HT-29 (cell line): ENCODE data around the gene KRTAP10-2. TPM values are rescaled to one million over a fixed set of nuclear protein-coding genes. Genes with fewer than 3 reads are reported as not detected.

Experiments used
- DNase-seq: peaks from one replicate; pipeline ENCODE4 v3.0.0-alpha.2; 2015; ENCODE audit warnings: low spot score
- total RNA-seq: library from RNA; depleted of rRNA; stranded (reverse); fragments of >200 nt; shearing (Covaris generic); gene quantifications from 2 replicates; pipeline ENCODE4 v1.2.3, GENCODE V29; 2014

Gene KRTAP10-2
- total RNA-seq, 1 experiment from 2014 or later, result not detected

DNA sequence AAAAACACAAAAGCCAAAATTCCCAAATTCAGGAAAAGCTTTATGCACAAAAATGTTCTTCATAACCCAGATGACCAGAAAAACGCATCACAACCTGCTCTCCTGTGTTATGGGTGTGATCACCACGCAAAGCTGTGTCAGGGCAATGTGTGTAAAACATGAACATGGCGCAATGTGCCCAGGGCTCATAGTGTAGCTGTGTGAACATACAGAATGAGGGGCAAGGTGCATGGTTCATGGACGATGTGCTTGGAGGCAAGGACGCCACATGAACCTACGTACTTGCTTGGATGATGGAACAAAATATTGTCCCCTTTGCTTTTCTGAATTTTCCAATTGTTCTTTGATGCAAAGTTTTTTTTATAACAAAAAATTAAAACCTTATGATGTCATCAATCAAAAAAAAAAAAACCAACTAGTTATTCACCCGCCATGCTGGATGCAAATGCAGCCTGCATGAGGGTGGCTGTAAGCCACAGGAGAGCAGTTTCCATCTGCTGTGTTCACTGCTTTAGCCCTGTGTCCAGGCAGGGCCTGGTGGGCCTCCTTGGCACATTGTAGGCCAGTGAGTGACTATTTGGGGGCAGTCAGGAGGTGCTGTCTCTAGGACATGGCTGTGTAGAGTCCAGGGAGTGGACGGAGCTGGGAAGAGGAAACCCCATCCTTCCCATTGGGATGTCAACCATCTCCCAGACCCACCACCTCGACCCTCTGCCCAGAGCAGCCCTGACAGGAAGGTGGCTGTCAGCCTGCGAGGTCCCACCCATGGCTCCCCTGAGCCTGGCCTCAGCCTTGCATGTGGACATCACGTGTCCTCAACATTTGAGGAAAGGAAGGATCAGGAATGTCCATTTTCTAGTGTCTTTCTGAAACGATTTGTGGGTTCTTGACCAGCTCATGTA, 25.0 kb downstream of the KRTAP10-2 start:
- no peak for DNase-seq

DNA sequence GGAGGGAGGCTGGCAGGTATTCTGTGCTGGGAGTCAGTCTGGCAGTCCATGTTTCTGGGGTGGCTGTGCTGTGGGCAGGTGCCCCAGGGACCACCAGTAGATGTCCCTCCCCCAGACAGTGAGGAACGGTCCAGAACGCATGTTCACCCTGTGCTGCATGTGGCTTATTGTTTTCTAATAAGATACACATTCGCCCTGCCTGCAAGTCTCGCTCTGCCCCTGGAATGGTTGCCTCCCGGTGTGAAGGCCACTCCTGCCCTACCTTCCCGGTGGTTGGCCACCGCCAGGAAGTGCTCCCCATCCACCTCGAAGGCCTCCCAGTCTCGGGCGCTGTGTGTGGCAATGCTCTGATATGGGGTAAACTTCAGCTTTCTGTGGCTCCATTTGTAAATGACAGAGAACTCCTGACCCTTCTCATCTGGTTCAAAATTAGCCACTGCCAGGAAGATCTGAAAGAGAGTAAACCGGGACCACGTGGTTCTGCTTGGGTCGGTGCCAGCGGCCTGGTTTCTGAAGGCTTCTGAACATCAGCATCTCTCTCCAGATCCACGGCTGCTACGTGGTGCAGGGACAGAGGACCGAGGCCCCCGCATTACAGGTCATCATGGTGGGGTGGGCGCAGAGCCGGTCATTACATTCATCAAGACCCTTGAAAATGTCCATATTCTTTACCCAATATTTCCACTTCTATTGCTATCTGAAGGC, 25.8 kb downstream of the KRTAP10-2 start:
- DNase-seq, result no peak

DNA sequence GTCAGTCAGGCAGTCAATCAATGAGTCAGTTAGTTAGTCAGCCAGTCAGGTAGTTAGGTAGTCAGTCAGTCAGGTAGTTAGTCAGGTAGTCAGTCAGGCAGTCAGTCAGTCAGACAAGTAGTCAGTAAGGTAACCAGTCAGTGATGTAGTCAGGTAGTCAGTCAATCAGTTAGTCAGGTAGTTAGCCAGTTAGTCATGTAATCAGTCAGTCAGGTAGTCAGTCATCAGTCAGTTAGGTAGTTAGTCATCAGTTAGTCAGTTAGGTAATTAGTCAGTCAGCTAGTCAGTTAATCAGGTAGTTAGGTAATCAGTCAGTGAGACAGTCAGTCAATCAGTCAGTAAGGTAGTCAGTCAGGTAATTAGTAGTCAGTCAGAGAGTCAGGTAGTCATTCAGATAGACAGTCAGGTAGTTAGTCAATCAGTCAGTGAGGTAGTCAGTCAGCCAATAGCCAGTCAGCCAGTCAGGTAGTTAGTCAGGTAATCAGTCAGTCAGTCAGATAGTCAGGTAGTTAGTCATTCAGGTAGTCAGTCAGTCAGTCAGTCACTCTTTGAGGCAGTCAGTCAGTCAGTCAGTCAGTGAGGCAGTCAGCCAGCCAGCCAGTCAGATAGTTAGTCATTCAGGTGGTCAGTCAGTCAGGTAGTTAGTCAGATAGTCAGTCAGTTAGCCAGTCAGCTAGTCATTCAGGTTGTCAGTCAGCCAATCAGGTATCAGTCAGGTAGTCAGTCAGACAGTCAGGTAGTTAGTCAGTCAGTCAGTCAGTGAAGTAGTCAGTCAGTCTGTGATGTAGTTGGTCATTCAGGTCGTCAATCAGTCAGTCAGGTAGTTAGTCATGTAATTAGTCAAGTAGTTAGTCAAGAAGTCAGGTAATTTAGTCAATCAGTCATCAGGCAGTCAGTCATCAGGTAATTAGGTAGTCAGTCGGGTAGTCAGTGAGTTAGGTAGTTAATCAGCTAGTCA, 26.6 kb downstream of the KRTAP10-2 start:
- DNase-seq, result no peak

DNA sequence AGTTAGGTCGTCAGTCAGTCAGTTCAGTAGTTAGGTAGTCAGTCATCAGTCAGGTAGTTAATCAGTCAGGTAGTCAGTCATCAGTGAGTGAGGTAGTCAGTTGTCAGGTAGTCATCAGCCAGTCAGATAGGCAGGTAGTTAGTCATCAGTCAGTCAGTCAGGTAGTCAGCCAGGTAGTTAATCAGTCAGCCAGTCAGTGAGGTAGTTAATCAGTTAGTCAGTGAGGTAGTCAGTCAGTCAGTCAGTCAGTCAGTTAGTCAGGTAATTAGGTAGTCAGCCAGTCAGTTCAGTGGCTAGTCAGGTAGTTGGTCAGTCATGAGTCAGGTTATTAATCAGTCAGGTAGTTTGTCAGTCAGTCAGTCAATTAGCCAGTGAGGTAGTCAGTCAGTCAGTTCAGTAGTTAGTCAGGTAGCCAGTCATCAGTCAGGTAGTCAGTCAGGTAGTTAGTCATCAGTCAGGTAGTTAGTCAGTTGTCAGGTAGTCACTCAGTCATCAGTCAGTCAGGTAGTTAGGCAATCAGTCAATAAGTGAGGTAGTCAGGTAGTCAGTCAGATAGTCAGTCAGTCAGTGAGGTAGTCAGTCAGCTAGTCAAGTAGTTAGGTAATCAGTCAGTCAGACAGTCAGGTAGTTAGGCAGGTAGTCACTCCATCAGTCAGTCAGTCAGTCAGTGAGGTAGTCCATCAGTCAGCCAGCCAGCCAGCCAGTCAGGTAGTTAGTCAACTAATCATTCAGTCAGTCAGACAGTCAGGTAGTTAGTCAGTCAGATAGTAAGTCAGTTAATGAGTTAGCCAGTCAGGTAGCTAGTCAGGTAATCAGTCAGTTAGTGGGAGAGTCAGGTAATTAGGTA, 27.5 kb downstream of the KRTAP10-2 start:
- DNase-seq, result no peak

DNA sequence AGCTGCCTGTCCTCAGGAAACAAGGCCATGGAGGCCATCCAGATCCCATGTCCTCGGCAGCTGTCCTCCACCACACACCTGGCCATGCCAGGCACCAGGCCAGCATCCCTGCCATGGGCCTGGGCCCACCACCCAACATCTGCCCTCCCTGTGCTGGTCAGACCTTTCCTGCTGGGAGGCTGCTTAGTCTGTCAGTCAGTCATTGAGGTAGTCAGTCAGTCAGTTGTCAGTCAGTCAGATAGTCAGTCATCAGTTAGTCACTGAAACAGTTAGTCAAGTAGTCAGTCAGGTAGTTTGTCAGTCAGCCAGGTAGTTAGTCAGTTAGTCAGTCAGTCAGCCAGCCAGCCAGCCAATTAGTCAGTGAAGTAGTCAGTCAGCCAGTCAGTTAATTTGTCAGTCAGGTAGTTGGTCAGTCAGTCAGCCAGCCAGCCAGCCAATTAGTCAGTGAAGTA, 28.5 kb downstream of the KRTAP10-2 start:
- no peak for DNase-seq

DNA sequence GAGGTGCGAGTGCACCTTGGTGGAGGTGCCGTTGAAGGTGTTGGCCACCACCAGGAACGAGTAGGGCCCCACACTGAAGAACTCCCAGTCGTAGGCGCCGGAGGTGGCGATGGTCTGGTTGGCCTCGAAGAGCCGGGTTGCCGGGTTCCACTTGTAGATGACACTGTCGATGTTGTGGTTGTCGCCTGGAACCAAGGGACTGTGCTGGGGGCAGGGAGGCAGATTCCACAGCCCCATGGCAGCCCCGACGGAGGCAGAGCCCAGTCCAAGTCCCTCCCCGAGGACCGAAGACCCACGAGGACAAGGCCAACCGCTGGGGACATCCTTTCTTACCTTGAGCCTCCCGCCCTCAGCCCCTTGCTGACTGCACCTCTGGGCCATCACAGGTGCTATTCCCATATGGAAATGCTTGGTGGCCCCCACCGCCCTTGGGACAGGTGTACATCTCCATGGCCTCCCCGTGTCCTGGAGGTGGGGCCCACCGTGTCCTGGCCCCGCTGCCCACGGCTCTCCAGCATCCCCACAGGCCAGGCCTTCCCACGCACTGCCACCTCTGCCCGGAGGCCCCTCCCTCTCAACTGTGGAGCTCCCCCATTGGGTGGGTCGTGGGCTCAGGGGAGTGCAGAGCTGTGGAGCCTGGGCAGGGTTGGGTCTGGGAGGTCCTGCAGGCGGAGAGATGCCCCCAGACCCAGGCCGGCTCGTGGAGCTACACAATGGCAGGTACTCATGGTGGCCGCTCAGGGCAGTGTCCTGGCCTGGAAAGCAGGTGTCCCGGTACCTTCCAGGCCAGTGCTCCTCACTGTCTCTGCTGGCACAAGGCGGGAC, 29.2 kb downstream of the KRTAP10-2 start:
- no peak for DNase-seq

DNA sequence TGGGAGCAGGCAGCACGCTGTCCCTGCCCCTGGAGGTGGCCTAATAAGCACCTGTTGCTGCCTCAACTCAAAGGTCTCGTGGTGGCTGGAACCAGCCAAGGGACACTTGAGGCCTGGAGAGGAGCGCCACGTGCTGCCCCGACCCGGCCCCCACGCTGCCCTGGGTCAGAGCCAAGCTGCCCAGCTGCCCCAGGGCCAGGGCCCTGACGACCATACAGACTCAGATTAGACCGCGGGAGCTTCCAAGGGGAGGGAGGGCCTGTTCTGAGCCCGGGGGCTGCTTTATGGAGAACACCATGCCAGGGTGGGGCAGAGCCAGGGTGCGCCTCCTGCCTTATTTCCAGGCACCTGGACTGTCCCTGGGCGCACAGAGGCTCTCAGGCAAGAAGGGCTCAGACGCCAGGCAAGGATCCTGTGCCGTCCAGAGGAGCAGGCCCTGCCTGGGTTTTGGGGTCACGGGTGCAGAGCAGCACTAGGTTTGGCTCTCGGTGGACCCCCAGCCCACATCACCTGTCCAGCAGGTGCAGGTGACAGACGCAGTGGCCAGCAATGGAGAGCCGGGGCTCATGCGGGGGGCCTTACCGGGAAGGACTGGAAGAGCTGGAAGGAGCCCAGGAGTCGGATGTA, 29.9 kb downstream of the KRTAP10-2 start:
- DNase-seq, result no peak

DNA sequence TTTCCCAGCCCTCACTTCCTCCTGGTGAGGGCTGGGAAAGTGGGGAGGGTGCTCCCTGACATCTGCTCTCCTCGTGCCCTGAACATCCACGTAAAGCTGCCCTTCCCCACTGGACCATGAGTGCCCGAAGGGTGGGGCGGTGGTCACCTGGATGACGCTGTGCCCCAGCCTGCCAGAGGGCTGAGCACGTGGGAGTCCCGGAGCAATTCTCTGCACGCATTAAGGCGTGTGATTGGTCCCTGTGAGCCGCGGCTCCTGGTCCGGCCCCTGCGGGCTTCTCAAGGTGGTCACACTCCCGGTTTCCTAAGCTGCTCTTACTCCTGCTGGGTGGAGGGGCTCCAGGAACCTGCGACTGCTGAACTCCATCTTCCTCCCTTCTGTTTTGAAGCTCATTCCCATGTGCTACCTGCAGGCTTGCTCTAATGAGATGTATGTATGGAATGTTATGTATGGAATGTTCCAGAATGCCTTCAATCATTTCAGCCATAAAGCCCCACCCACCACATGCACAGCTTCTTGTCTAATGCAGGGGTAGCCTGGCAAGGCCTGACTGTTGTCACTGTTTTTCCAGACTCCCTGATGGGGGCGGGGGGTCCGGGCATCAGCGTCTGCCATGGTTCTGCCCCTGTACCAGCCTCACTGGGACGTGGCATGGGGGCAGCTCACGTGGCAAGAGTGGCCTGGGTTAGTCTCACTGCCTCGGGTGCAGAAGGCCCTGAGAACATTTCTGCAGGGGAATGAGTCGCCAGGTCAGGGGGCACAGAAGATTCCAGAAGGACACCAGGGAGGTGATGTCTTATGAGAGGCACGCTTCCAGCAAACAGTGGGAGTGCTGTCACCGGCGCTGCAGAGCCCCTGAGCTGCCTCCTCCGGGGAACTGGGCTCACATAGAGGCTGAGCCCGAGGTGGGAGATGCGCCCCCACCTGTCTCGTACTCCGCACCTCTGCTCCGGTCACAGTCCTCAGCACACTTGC, 30.7 kb downstream of the KRTAP10-2 start:
- DNase-seq, result no peak

DNA sequence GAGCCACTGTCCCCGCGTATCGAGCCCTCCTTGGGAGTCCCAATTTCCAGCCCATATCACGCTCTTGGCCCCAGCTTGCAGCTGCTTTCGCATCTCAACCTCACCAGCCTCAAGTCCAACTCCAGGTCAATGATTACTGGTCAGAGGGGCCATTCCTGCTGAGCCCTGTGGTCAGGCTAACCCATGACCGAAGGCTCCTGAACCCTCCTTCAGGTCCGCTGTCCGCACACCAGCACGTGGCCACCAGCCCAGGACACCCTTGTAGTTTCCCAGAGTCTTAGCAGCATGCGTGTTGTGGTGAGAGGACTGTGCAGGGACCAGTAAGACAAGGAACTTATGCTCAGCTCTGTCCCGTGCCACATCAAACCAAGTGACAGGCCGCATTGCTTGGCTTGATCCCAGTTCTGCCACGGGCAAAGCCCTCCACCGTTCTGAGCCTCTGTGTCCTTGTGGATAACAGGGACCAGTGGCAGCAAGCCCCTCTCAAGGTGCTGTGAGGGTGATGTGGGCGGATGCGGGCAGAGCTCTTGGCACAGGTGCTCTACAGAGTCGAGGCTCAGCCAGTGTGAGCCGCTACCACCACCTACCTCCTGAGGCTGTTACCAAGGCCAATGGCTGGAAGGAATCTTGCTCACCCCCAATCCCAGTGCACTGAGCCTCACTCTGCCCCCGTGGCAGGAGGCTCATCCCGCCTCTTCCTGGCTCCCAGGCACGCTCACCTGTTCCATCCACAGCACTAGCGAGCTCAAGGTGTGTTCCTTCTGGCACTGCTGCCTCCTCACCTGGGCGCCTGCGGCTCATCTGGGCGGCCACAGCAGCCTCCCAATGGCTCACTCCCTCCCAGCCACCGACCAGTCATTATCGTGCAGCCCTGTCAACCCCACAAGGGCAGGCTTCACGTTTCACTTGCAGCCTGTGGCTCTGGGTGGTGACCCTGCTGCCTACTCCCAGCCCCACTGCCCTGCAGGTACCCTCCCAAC, 31.7 kb downstream of the KRTAP10-2 start:
- DNase-seq, result no peak

DNA sequence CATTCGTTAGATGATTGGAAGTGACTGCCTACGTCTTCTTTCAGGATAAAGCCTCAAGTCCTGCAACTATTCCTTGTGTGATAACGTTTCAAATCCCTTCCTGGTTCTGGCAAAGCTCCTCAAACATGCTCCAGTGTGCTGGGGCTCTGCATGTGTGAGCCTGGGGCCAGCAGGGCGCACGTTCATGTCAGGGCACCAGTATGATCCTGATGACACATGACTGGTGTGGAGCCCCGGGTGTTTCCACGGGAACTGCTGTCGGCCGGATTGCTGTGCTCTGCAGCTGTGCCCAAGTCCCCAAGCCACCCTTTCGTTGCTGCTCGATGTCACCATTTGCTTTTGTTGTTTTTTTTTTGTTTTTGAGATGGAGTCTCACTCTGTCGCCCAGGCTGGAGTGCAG, 32.6 kb downstream of the KRTAP10-2 start:
- no peak for DNase-seq

DNA sequence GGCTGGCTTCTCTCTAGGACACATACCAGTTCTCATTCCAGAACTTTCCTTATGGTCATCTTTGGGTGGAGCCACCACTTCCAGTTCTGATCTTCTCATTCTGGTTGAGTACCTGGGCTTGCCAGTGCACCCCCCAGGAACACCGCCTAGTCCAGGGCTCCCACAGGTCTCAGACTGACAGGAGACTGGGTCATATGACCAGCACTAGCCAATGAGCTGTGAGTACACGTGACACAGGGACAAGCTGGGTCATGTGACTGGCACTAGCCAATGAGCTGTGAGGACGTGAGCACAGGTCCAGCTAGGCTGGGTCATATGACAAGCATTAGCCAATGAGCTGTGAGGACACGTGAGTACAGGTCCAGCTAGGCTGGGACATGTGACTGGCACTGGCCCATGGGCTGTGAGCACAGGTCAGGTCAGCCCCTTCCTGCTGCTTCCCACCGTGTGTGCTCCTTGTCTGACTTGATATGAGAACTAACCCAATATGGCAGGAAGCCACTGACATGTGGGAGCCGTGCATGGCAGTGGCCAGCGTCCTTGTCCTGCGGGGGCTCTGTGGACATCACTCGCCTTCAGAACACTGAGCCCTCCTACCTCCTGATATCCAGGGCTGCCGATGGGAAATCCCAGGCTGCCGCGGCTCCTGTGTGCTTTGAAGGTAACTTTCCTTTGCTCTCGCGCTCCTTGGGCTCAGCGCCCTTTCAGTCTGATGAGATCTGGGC, 34.0 kb downstream of the KRTAP10-2 start:
- DNase-seq, result no peak

DNA sequence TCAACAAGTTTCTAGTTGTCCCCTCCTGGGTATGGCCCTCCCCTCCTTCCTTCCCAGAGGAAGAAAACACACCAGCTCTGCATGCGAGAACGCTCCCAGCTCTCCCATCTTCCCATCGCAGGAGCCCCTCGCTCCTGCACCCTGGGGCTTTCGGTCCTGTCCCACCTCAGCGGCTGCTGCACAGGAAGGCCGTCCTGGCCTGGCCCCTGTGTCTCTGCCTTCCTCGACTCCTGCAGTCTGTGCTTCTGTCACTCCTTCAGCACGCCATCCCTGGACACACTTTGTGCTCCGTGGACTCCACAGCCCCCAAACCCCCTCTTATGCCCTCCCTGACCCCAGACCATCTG, 34.5 kb downstream of the KRTAP10-2 start:
- no peak for DNase-seq

DNA sequence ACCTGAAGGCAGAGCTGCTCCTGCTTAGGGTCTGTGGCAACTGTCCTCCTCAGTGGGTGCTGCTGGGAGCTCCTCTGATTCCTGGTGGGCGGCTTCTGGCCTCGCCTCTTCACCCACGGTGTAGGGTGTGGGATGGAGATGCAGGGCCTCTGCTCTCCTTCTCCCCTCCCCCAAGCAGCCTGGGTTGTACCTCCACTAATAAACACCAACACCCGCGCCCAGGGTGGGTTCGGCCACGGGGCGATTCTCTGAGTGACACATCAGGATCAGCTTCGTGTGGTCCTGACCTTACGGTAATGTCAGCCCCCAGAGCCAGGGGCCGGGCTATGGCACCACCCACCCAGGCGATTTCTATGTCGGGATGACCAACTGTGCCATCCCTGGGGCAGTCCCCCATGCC, 35.0 kb downstream of the KRTAP10-2 start:
- no peak for DNase-seq

DNA sequence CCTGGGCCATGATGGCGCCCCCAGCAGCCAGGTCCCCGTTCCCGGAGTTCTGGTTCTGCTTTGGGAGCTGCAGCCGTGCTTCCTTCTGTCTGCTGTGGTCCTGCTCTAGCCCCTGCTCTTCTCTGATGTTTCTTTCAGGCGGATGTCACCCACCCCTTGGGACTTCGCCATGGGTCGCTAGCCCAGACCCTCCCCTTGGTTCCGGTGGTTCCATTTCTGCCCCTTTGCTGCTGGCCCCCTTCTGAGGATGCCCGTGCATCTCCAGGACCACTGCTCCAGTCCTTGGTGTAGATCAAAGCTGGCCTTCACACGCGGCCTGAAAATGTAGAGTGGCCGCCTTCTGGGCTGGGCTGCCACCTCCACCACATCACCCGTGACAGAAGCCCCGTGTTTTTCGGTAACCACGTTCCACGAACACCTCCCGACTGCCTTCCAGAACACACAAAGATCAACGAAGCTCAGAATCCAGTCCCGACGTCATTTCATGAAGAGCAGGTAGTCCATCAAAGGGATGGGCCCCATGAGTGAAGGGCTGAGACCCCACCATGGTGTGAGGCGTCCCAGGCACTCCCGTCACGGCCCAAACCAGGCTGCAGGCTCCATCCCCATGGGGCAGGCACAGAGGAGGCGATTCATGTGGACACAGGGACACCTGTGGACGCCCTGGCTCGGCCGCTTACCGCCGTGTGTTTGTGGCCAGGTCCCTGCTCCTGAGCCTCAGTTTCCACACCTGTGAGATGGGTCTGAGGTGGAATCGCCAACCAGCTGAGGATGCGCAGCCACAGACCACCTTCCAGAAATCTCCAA, 35.7 kb downstream of the KRTAP10-2 start:
- no peak for DNase-seq

DNA sequence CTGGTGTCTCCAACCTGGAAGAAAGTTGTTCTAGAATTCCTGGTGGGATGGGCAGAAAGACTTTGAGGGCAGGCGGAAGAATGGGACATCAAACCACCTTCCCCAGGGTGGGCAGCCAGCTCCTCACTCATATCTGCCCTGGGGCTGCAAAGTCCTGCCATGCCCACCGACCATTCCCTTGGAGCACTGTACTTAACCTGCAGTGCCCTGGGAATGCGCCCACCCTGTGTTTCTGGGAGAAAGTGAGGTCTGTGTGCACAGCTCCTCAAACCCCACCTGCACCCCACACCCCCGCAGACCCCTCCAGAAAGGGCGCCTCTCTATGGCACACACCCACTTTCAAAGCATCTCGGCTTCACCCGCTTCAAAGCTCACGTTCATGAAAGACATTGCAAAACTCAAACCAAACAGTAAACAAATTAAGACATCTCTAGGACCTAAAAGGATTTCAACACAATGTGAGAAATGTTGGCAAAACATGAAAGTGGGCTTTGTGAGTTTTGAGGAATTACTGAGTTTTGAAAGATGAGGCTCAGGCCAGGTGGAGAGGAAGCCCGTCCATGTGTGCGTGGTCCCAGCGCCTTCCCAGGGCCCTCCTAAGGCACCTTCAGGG, 36.5 kb downstream of the KRTAP10-2 start:
- DNase-seq, result no peak
